ENCODE data around the gene XCL1.
A peak's percentile ranks its signal among the peaks of the same experiment; 100 is the strongest.
"Not testable (repeated sequence)": the region's sequence is repeated elsewhere in the genome, so short reads cannot be mapped to it uniquely, and the experiment has no call there.

The XCL1 gene

GRCh38 chr1:168580991-168581390 lies 4.6 kb downstream of the XCL1 start:
- peaks cover 13 to 16% of the 10 kb centered on the region in 2 donors for H3K4me1 Mint-ChIP-seq
- ATAC-seq (replicated peaks); H3K4me3 Mint-ChIP-seq; H3K27me3 Mint-ChIP-seq; DNase-seq; H3K36me3 Mint-ChIP-seq; H3K27ac Mint-ChIP-seq; H3K9me3 Mint-ChIP-seq: not testable (repeated sequence)

DNA sequence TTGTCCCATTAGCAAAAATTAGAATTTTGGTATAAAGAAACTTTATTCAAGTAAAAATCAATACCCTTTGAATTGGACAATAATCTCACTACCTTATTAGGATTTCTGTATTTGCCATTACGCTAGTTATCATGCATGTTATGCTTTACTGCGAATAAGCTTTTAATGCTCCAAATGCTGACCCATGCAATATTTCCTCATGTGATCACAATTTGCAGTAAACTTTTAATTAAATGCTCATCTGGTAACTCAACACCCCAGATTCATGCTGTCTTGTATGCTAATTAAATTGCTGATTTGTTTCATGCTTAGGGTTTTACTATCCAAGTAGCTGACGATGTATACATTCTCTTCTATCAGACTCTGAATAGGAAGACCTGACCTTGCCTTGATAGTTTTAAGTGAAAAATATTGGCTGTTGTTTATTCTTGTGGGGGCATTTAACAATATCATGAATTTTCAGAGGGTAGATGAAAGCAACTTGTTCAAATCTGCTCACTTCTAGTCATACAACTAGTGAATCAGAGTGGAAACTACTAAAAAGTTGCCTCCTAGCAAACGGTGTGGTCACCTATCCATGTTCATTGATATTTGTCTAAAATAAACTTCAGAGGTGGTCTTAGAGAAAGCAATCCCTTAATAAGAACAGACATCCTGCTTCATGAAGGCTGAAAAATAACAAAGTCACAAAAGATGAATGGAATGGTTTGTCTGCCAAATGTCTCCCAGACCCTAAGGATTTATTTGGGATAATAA lies 5.6 kb downstream of the XCL1 start:
- no peak for ATAC-seq (replicated peaks)
- no peak overlapping the region for H3K4me3 Mint-ChIP-seq
- DNase-seq: no peak
- no peaks in the 10 kb centered on the region for H3K9me3 Mint-ChIP-seq
- H3K27me3 Mint-ChIP-seq: peaks cover 0 to 7% of the 10 kb centered on the region in 2 donors
- no peaks in the 10 kb centered on the region for H3K36me3 Mint-ChIP-seq
- no peak overlapping the region for H3K27ac Mint-ChIP-seq
- peaks cover 10% of the 10 kb centered on the region in 2 donors for H3K4me1 Mint-ChIP-seq

DNA sequence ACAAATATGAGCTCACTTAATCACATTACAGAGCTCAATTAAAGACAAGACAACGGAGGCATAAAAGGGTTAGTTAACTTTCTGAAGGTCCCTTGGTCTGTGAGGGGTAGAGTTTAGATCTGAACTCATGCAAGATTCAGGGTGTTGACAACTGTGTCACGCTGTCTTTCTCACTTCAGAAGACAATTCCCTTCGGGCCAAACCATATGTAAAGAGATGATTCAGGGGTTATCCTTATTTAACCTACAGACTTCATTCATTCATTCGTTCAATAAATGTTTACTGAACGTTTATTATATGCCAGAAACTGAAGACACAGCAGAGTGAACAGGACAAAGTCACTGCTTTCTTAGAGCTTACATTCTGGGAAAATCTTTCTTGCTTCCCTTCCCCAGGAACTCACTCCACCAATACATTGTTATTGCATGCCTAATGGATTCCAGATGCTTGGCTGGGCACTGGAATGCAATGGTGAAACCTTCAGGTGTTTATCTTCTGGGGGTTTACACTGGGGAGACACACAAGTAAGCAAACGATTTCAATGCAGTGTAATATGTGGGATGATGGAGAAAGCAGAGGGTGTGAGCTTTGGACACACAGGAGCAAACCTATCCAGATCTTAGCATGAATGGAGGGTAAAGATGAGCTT lies 6.4 kb downstream of the XCL1 start:
- no peak overlapping the region for H3K27ac Mint-ChIP-seq

DNA sequence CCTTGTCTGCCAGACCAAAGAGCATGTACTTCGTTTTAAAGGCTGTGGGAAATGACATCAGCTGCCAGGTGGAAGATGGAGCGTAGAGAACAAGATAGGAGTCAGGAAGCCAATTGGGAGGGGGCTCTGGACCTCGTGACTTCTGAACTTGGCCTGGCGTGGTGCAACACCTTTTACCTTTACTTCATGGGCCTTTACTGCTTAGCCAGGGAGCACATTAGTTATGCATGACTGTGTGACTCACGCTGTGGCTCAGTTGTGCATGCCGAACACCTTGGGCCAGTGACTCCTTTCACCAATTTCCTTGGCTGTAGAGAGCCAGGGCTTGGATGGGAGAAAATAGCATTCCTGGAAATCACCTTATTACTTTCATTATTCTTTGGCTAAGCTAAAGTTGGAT lies 7.2 kb downstream of the XCL1 start:
- Mint-ChIP-seq H3K4me3 (no peak overlapping the region), H3K27me3 (peaks cover 0 to 7% of the 10 kb centered on the region in 2 donors), H3K36me3 (no peaks in the 10 kb centered on the region), H3K27ac (no peak overlapping the region), H3K4me1 (peaks cover 10% of the 10 kb centered on the region in 2 donors), H3K9me3 (peaks cover 2 to 4% of the 10 kb centered on the region in 2 donors)
- DNase-seq (no peak), ATAC-seq (replicated peaks) (no peak)

More for the DNA sequence above, 6.4 kb downstream of the XCL1 start:
- DNase-seq (no peak), ATAC-seq (replicated peaks) (no peak)
- H3K4me3 Mint-ChIP-seq: no peak overlapping the region
- H3K36me3 Mint-ChIP-seq: no peaks in the 10 kb centered on the region
- H3K9me3 Mint-ChIP-seq: peaks cover 2 to 4% of the 10 kb centered on the region in 2 donors
- H3K4me1 Mint-ChIP-seq: peaks cover 10% of the 10 kb centered on the region in 2 donors
- H3K27me3 Mint-ChIP-seq: peaks cover 0 to 7% of the 10 kb centered on the region in 2 donors

- H3K4me1 Mint-ChIP-seq: peaks cover 8 to 10% of the 10 kb centered on the region in 2 donors
- no peaks in the 10 kb centered on the region for H3K36me3 Mint-ChIP-seq
- peaks cover 0 to 7% of the 10 kb centered on the region in 2 donors for H3K27me3 Mint-ChIP-seq
- no peak overlapping the region for H3K27ac Mint-ChIP-seq
- peaks cover 2 to 4% of the 10 kb centered on the region in 2 donors for H3K9me3 Mint-ChIP-seq
- DNase-seq (no peak), ATAC-seq (replicated peaks) (peak in 1 of 2 donors; percentile 45)
- no peak overlapping the region for H3K4me3 Mint-ChIP-seq
Measured at GRCh38 chr1:168585191-168585590, 8.8 kb downstream of the XCL1 start.

- H3K27ac Mint-ChIP-seq: no peak overlapping the region
- H3K4me3 Mint-ChIP-seq: no peak overlapping the region
- peak in 1 of 2 donors; percentile 48 for ATAC-seq (replicated peaks)
- peaks cover 2 to 4% of the 10 kb centered on the region in 2 donors for H3K9me3 Mint-ChIP-seq
- H3K36me3 Mint-ChIP-seq: no peaks in the 10 kb centered on the region
- DNase-seq: no peak
- peaks cover 8 to 10% of the 10 kb centered on the region in 2 donors for H3K4me1 Mint-ChIP-seq
- peaks cover 0 to 7% of the 10 kb centered on the region in 2 donors for H3K27me3 Mint-ChIP-seq
Measured at GRCh38 chr1:168585937-168586336, 9.5 kb downstream of the XCL1 start.

DNA sequence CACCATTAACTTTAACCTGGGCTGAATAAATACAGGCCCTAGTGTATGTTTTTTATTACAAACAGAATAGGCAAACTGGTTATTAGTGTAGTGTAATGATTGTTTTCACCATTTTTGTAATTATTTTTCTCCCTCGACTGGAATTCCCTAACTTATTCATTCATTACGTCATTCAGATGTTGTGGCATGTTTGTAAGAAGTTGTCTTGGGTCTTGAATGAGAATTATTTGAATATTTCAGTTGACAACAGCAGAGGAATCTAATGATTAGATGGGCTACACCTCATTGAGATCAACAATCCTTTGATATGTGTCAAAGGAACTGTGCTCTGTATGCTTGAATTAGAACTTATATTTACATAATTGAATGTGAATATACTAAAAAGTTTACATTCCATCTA lies 12.8 kb downstream of the XCL1 start:
- Mint-ChIP-seq H3K27me3 (peaks cover 0 to 6% of the 10 kb centered on the region in 2 donors), H3K36me3 (no peaks in the 10 kb centered on the region), H3K9me3 (peaks cover 2 to 4% of the 10 kb centered on the region in 2 donors), H3K4me3 (no peak overlapping the region), H3K27ac (no peak overlapping the region), H3K4me1 (peaks cover 7 to 10% of the 10 kb centered on the region in 2 donors)
- no peak for ATAC-seq (replicated peaks)
- no peak for DNase-seq

DNA sequence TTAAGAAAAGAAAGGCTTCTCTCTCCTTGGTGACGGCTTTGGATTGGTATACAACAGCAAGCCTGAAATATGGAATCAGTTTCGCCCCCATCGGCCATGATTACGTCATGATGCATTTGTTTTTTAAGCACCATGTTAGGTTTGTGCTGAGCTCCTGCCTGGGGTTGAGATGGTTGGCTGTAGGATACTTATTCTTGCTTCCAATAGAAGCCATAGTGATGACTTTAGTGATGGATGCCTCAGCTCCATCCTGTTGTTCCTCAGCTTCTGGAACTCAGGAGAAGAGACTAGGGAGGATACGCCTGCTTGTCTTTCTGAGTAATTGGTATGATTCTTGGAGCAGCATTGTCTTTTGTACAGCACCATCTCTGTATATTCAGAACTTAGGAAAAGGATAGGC lies 14.7 kb downstream of the XCL1 start:
- ATAC-seq (replicated peaks): no peak
- DNase-seq: no peak
- H3K9me3 Mint-ChIP-seq: peaks cover 4 to 5% of the 10 kb centered on the region in 2 donors
- H3K27ac Mint-ChIP-seq: no peak overlapping the region
- H3K4me3 Mint-ChIP-seq: no peak overlapping the region
- H3K4me1 Mint-ChIP-seq: no peaks in the 10 kb centered on the region
- no peaks in the 10 kb centered on the region for H3K36me3 Mint-ChIP-seq
- no peaks in the 10 kb centered on the region for H3K27me3 Mint-ChIP-seq

DNA sequence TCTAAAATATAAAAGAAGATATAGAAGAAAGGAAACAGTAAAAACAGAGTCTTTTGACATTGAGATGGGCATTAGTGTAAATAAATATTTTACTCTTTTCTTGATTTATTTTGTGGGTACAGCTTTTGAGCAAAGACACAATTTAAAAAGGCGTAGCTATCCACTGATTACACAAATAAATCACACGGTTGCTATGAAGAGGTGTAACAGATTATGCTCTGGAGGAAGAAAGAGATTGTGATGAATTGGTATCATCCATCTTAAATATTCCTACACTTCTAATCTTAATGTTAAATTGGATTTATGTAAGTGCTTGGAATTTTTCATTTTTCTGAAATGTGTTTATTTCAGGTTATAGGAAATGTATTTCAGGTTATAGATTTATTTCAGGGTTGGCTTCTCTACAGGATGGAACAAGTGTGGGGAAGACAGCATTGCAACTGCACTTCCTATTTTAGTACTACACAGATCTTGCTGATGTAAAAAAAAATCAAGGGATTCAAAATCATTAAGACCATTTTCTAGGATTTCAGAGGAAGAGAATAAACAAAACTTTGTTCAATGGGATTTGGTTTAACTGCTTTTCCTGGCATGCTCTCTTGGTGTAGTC lies 15.3 kb downstream of the XCL1 start:
- Mint-ChIP-seq H3K4me3 (no peak overlapping the region), H3K27ac (no peak overlapping the region), H3K27me3 (no peaks in the 10 kb centered on the region), H3K4me1 (no peaks in the 10 kb centered on the region), H3K9me3 (peaks cover 4 to 5% of the 10 kb centered on the region in 2 donors), H3K36me3 (no peaks in the 10 kb centered on the region)
- no peak for DNase-seq
- ATAC-seq (replicated peaks): no peak

- not testable (repeated sequence) for H3K4me1 Mint-ChIP-seq; H3K36me3 Mint-ChIP-seq; H3K27ac Mint-ChIP-seq; H3K27me3 Mint-ChIP-seq; H3K9me3 Mint-ChIP-seq; DNase-seq; H3K4me3 Mint-ChIP-seq; ATAC-seq (replicated peaks)
Measured at GRCh38 chr1:168595403-168595802, 19.0 kb downstream of the XCL1 start.

- H3K9me3 Mint-ChIP-seq: peaks cover 0 to 5% of the 10 kb centered on the region in 2 donors
- H3K4me1 Mint-ChIP-seq: no peaks in the 10 kb centered on the region
- no peak overlapping the region for H3K27ac Mint-ChIP-seq
- ATAC-seq (replicated peaks) (no peak), DNase-seq (no peak)
- H3K4me3 Mint-ChIP-seq: no peak overlapping the region
- no peaks in the 10 kb centered on the region for H3K36me3 Mint-ChIP-seq
- H3K27me3 Mint-ChIP-seq: peaks cover 7 to 10% of the 10 kb centered on the region in 2 donors
Measured at GRCh38 chr1:168598125-168598524, 21.7 kb downstream of the XCL1 start.

GRCh38 chr1:168598892-168599291 lies 22.5 kb downstream of the XCL1 start:
- peaks cover 0 to 5% of the 10 kb centered on the region in 2 donors for H3K9me3 Mint-ChIP-seq
- no peak overlapping the region for H3K27ac Mint-ChIP-seq
- H3K4me3 Mint-ChIP-seq: no peak overlapping the region
- no peak for DNase-seq
- H3K27me3 Mint-ChIP-seq: peaks cover 7 to 15% of the 10 kb centered on the region in 2 donors
- no peak for ATAC-seq (replicated peaks)
- H3K36me3 Mint-ChIP-seq: no peaks in the 10 kb centered on the region
- no peaks in the 10 kb centered on the region for H3K4me1 Mint-ChIP-seq

- Mint-ChIP-seq H3K36me3 (no peaks in the 10 kb centered on the region), H3K9me3 (peaks cover 0 to 5% of the 10 kb centered on the region in 2 donors), H3K27ac (no peak overlapping the region), H3K4me3 (no peak overlapping the region), H3K27me3 (peaks cover 7 to 15% of the 10 kb centered on the region in 2 donors), H3K4me1 (no peaks in the 10 kb centered on the region)
- no peak for DNase-seq
- no peak for ATAC-seq (replicated peaks)
Measured at GRCh38 chr1:168599641-168600040, 23.2 kb downstream of the XCL1 start.

- H3K36me3 Mint-ChIP-seq: no peaks in the 10 kb centered on the region
- no peaks in the 10 kb centered on the region for H3K4me1 Mint-ChIP-seq
- ATAC-seq (replicated peaks): no peak
- H3K4me3 Mint-ChIP-seq: no peak overlapping the region
- H3K9me3 Mint-ChIP-seq: peaks cover 0 to 2% of the 10 kb centered on the region in 2 donors
- peaks cover 7 to 15% of the 10 kb centered on the region in 2 donors for H3K27me3 Mint-ChIP-seq
- no peak for DNase-seq
- H3K27ac Mint-ChIP-seq: no peak overlapping the region
Measured at GRCh38 chr1:168601051-168601450, 24.6 kb downstream of the XCL1 start.
